Stimulated activated CD4-positive, alpha-beta T cell treated with anti-CD3 and anti-CD28 coated beads, Interleukin-4, amount 100 ng/mL, for 48 hours (primary cell): ENCODE data around the gene OR5K2.

Source experiments
- DNase-seq, 2 donors: peaks; one replicate each; pipeline ENCODE4 v3.0.0-alpha.2; 2020; ENCODE audit warnings: low read depth in 2 of 2

The OR5K2 gene

GRCh38 chr3:98522544-98523281, 25.2 kb downstream of the OR5K2 start, which contains the start of gene CLDND1:
CLDND1 (minus strand) TSS chr3:98522902; CDS start chr3:98521424, 1,478 bp downstream.
- DNase-seq: peak; percentile 88 to 93

GRCh38 chr3:98525494-98525893, 28.0 kb downstream of the OR5K2 start:
- no peak for DNase-seq

GRCh38 chr3:98528474-98529346, 31.2 kb downstream of the OR5K2 start:
- no peak for DNase-seq

GRCh38 chr3:98529856-98530459, 32.5 kb downstream of the OR5K2 start:
- no peak for DNase-seq

- no peak for DNase-seq
These were observed 33.2 kb downstream of the OR5K2 start for GRCh38 chr3:98530676-98531075.

GRCh38 chr3:98531622-98532274, 34.3 kb downstream of the OR5K2 start, which contains the start of gene GPR15:
GPR15 (plus strand) TSS chr3:98531978; CDS start chr3:98532034, 56 bp downstream.
- no peak for DNase-seq

GRCh38 chr3:98532275-98532637, 34.8 kb downstream of the OR5K2 start:
- no peak for DNase-seq

GRCh38 chr3:98532709-98533571, 35.5 kb downstream of the OR5K2 start:
- no peak for DNase-seq

GRCh38 chr3:98534168-98534567, 36.7 kb downstream of the OR5K2 start:
- DNase-seq: no peak

- no peak for DNase-seq
These were observed 37.3 kb downstream of the OR5K2 start for GRCh38 chr3:98534734-98535133.

GRCh38 chr3:98536456-98537017, 39.1 kb downstream of the OR5K2 start:
- no peak for DNase-seq

GRCh38 chr3:98540346-98540745, 42.9 kb downstream of the OR5K2 start:
- no peak for DNase-seq

GRCh38 chr3:98541695-98542094, 44.2 kb downstream of the OR5K2 start:
- no peak for DNase-seq

- no peak for DNase-seq
These were observed 45.1 kb downstream of the OR5K2 start for GRCh38 chr3:98542623-98543022.

GRCh38 chr3:98545940-98546339, 48.5 kb downstream of the OR5K2 start:
- DNase-seq: no peak
